K562 (cell line): ENCODE results near the gene KRTCAP2. TPM values are rescaled to one million over a fixed set of nuclear protein-coding genes. Genes with fewer than 3 reads are reported as not detected.

Experiments
- ATAC-seq: fragments of 200-7000 bp; cut with Tn5 transposase; 3 replicates; pipeline ENCODE4 v1.9.1; 2020; ENCODE audit warnings: moderate library complexity
- BruUV-seq: library from RNA; stranded (reverse); fragments of 400-500 nt; replicated peaks from 2 replicates; lab custom pipeline; 2021; lab: Mats Ljungman, UMichigan
- CTCF ChIA-PET: fragments of 300-600 bp; formaldehyde crosslinking; extraction: SDS; loops from one replicate; lab custom pipeline; 2021; ENCODE audit warnings: low intra/inter-chr PET ratio; lab: Yijun Ruan, JAX
- POLR2A ChIA-PET: fragments of 300-600, 350-650 bp; sonication (Branson Sonifier 250); formaldehyde crosslinking; extraction: SDS; loops from one replicate; lab custom pipeline; 2021; ENCODE audit warnings: antibody characterized with exemption, inconsistent platforms; lab: Yijun Ruan, JAX
- DNase-seq, 4 experiments: peaks; one replicate each; pipeline versions ENCODE4 v3.0.0 to v3.0.0-alpha.2; 2011 to 2018; ENCODE audit warnings: low spot score in 3 of 4, mixed read lengths in 3 of 4; ENCODE audit errors: extremely low read depth in 1 of 4
- FAIRE-seq: peaks from 2 replicates; lab custom pipeline; 2011; peaks lifted over from hg19 to GRCh38; lab: Jason Lieb, UNC
- H2AFZ ChIP-seq: 2 replicates; pipeline ENCODE4 v1.6.0; 2011; ENCODE audit warnings: low read depth, low read length, control low read depth, inconsistent platforms
- H3K27ac ChIP-seq: fragments of 200-600 bp; 3 replicates; pipeline ENCODE4 v1.8.0; 2011; ENCODE audit warnings: low read depth, mild to moderate bottlenecking, control low read depth, inconsistent platforms, low read length, moderate library complexity, mixed read lengths; ENCODE audit errors: extremely low read depth
- H3K27me3 ChIP-seq, 2 experiments: fragments of 300-600 bp in 1 of 2; 2 replicates in 1 of 2; 3 replicates in 1 of 2; pipeline versions ENCODE4 v1.6.0 to v1.8.0; 2011; ENCODE audit warnings: inconsistent platforms in 2 of 2, low read length in 2 of 2, mild to moderate bottlenecking in 1 of 2, mixed read lengths in 1 of 2, moderate library complexity in 1 of 2; ENCODE audit not compliant: control insufficient read depth in 2 of 2, insufficient read depth in 2 of 2
- H3K36me3 ChIP-seq: fragments of 300-600 bp; 3 replicates; pipeline ENCODE4 v1.8.0; 2011; ENCODE audit warnings: mild to moderate bottlenecking, low read length, inconsistent platforms; ENCODE audit not compliant: control insufficient read depth, insufficient read depth
- H3K4me1 ChIP-seq, 2 experiments: fragments of 200-600 bp in 1 of 2; replicated peaks in 1 of 2; 2 replicates in 1 of 2; 3 replicates in 1 of 2; pipeline versions ENCODE4 v1.5.1 to v1.8.0; 2011; ENCODE audit warnings: inconsistent platforms in 2 of 2, low read length in 2 of 2, mild to moderate bottlenecking in 1 of 2, mixed read lengths in 1 of 2, moderate library complexity in 1 of 2; ENCODE audit not compliant: control insufficient read depth in 2 of 2, insufficient read depth in 2 of 2
- H3K4me2 ChIP-seq: 2 replicates; pipeline ENCODE4 v1.6.1; 2011; ENCODE audit warnings: low read length, control low read depth, inconsistent platforms, mixed read lengths; ENCODE audit not compliant: insufficient read depth
- H3K4me3 ChIP-seq: fragments of 200-600 bp; sonication (generic), shearing (Covaris generic); 2 replicates; pipeline ENCODE4 v1.5.1; 2016; ENCODE audit warnings: control low read depth, inconsistent platforms
- H3K79me2 ChIP-seq: fragments of 200-600 bp; 3 replicates; pipeline ENCODE4 v1.8.0; 2011; ENCODE audit warnings: low read length, inconsistent platforms; ENCODE audit not compliant: control insufficient read depth, insufficient read depth
- H3K9ac ChIP-seq, 2 experiments: 2 replicates each; pipeline versions ENCODE4 v1.6.0 to v1.6.1; 2011; ENCODE audit warnings: low read depth in 2 of 2, low read length in 2 of 2, control low read depth in 1 of 2, inconsistent platforms in 1 of 2, mild to moderate bottlenecking in 1 of 2, mixed read lengths in 1 of 2; ENCODE audit not compliant: insufficient read depth in 1 of 2
- H3K9me1 ChIP-seq: one replicate; pipeline ENCODE4 v1.6.0; 2011; ENCODE audit warnings: inconsistent platforms, mild to moderate bottlenecking, low read length, moderate library complexity; ENCODE audit not compliant: control insufficient read depth, insufficient read depth
- H3K9me3 ChIP-seq: replicated peaks from 2 replicates; pipeline ENCODE4 v1.5.1; 2011; ENCODE audit warnings: low read depth, low read length, inconsistent platforms; ENCODE audit not compliant: control insufficient read depth, insufficient read depth
- H4K20me1 ChIP-seq: replicated peaks from 2 replicates; pipeline ENCODE4 v1.6.1; 2011; ENCODE audit warnings: low read length, inconsistent platforms, mixed read lengths; ENCODE audit not compliant: control insufficient read depth, insufficient read depth
- HDAC8 ChIP-seq: fragments of 450-650 bp; IDR thresholded peaks from 2 replicates; pipeline ENCODE4 v1.6.1; 2016; ENCODE audit warnings: mild to moderate bottlenecking, missing genetic modification characterization, moderate library complexity, missing compliant biosample characterization
- HLTF ChIP-seq: fragments of 450-650 bp; IDR thresholded peaks from 2 replicates; pipeline ENCODE4 v1.6.1; 2016
- WGBS: fragments of 100-300 bp; shearing (Covaris generic); methylation state at CpG from one replicate; pipeline ENCODE4 v1.1.6; 2016; ENCODE audit warnings: low coverage, mixed read lengths; ENCODE audit not compliant: insufficient coverage; ENCODE audit errors: missing lambda C conversion rate; 5-methylcytosine and 5-hydroxymethylcytosine counted together
- in situ Hi-C: fragments of 300-500 bp; cut with MboI; formaldehyde crosslinking; loops from 4 replicates; pipeline ENCODE4 v1.15.0; 2018; ENCODE audit warnings: inconsistent platforms, mixed read lengths
- intact Hi-C: fragments of 100-400 bp; cut with micrococcal nuclease; formaldehyde crosslinking; loops from 2 replicates; pipeline ENCODE4 v1.14.2; 2022
- polyA plus RNA-seq, 8 experiments: library from polyadenylated mRNA; depleted of rRNA in 4 of 8; stranded (reverse) in 5 of 8; unstranded in 3 of 8; fragments of >200 nt; fragmentation: Nextera tagmentation in 2 of 8; fragmentation: Illumina TruSeq in 1 of 8; extraction: Ambion mirVana in 2 of 8; extraction: Trizol in 1 of 8; gene quantifications; 2 replicates each; pipeline versions ENCODE4 v1.2.1 to v1.2.3, GENCODE V29; 2011 to 2014; ENCODE audit warnings: inconsistent platforms in 1 of 8, missing spikeins in 1 of 8
- total RNA-seq, 7 experiments: library from RNA; depleted of rRNA in 6 of 7; stranded (reverse); fragments of >200 nt in 6 of 7; fragmentation: Illumina TruSeq in 2 of 7; extraction: Trizol in 2 of 7; gene quantifications; 2 replicates each; pipeline versions ENCODE4 v1.2.1 to v1.2.3, GENCODE V29; 2011 to 2021; ENCODE audit warnings: low replicate concordance in 1 of 7
- TF ChIP-seq, protein P1 (sequence below): fragments of 450-650 bp; IDR thresholded peaks from 2 replicates; pipeline ENCODE4 v1.6.1; 2018; ENCODE audit not compliant: partially characterized antibody

The KRTCAP2 gene
- total and polyA plus RNA-seq, 9 of the 15 experiments (the other 6 are each of a cell fraction or from before 2014, with no cell fraction given), result 126 to 436 (median 244) TPM

DNA sequence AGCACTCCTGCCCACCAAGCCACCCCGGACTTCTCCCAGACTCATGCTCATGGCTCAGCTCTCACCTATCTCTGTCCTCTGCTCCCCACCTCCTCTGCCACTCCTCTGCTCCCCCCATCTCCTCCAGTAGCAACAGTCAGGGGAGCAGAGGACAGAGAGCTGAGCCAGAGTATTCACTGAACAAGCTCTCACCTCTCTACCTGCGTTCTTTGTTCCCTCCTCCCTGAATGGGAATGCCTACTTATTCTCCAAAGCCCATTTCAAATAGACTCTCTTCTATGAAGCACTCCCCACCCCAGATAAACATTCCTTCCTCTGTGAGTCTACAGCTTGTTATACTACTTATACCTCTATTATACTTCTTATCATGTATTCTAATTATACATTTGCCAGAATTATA, 51.9 kb downstream of the KRTCAP2 start:
- Histone ChIP-seq H3K4me3 (no peak overlapping the region), H3K4me1 (peaks cover 19 to 25% of the 10 kb centered on the region in 2 experiments), H3K27ac (peak overlapping the region; percentile 12; the same call in 1 of the 3 replicates), H3K4me2 (peak overlapping the region; percentile 37; the same call in 1 of the 2 replicates), H3K9me1 (no peaks in the 10 kb centered on the region), H3K9ac (peak overlapping the region; percentile 24 to 74; a peak in 2 of 4 replicates), H3K36me3 (no peaks in the 10 kb centered on the region), H2AFZ (peak overlapping the region; percentile 78), H3K79me2 (no peaks in the 10 kb centered on the region), H3K27me3 (no peaks in the 10 kb centered on the region), H4K20me1 (no peaks in the 10 kb centered on the region), H3K9me3 (no peaks in the 10 kb centered on the region)
- ATAC-seq (peak; percentile 13), FAIRE-seq (no peak), DNase-seq (no peak)
- intact Hi-C loops (no loop called here), in situ Hi-C loops (no loop called here)
- 0 out of 2 replicates have a peak, but pooled peaks have one; percentile 8 for TF ChIP-seq HDAC8 (tag)
- TF ChIP-seq HLTF, result no peak
- TF ChIP-seq, protein P1, sequence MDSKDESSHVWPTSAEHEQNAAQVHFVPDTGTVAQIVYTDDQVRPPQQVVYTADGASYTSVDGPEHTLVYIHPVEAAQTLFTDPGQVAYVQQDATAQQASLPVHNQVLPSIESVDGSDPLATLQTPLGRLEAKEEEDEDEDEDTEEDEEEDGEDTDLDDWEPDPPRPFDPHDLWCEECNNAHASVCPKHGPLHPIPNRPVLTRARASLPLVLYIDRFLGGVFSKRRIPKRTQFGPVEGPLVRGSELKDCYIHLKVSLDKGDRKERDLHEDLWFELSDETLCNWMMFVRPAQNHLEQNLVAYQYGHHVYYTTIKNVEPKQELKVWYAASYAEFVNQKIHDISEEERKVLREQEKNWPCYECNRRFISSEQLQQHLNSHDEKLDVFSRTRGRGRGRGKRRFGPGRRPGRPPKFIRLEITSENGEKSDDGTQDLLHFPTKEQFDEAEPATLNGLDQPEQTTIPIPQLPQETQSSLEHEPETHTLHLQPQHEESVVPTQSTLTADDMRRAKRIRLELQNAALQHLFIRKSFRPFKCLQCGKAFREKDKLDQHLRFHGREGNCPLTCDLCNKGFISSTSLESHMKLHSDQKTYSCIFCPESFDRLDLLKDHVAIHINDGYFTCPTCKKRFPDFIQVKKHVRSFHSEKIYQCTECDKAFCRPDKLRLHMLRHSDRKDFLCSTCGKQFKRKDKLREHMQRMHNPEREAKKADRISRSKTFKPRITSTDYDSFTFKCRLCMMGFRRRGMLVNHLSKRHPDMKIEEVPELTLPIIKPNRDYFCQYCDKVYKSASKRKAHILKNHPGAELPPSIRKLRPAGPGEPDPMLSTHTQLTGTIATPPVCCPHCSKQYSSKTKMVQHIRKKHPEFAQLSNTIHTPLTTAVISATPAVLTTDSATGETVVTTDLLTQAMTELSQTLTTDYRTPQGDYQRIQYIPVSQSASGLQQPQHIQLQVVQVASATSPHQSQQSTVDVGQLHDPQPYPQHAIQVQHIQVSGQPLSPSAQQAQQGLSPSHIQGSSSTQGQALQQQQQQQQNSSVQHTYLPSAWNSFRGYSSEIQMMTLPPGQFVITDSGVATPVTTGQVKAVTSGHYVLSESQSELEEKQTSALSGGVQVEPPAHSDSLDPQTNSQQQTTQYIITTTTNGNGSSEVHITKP, result peak; percentile 16
- no TSS peak for BruUV-seq
- POLR2A ChIA-PET, result no interaction called here
- CTCF ChIA-PET, result interaction anchor here (1.3 kb wide), 1 partner anchor 47 kb away, joined by 3 read pairs; no protein-coding TSS in a partner anchor
- WGBS, result 28% methylated on average over 2 of the region's 2 CpGs
